KG1 (cell line): ENCODE data around the gene SYNGR1.

Source experiments
- DNase-seq: peaks from one replicate; lab custom pipeline; 2025; lab: John Stamatoyannopoulos, UW

Gene SYNGR1

DNA sequence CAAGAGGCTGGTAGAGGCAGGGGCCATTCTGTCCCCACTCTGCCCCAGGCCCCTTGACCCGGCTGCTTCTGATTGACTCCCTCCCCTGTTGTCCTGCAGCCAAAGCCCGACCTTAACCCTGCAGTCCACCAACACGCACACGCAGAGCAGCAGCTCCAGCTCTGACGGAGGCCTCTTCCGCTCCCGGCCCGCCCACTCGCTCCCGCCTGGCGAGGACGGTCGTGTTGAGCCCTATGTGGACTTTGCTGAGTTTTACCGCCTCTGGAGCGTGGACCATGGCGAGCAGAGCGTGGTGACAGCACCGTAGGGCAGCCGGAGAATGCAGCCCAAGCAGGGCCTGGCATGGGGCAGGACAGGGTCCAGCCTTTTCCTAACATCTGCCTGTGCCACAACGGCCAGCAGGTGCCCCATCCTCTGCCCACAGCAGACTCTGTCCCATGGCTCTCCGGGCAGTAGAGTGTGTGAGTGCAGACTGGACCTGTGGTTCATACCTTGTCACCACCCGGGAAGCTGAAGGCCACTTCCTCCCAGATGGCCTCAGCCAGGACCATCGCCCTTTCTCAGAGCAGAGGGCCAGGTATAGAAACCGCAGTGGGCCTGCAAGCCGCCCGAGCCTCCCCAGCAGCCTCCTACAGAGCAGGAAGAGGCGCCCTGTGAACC, 80.3 kb downstream of the SYNGR1 start:
- DNase-seq = no peak

GRCh38 chr22:39430576-39431150, 80.9 kb downstream of the SYNGR1 start:
- DNase-seq = no peak

GRCh38 chr22:39431216-39431801, 81.5 kb downstream of the SYNGR1 start:
- DNase-seq = no peak

DNA sequence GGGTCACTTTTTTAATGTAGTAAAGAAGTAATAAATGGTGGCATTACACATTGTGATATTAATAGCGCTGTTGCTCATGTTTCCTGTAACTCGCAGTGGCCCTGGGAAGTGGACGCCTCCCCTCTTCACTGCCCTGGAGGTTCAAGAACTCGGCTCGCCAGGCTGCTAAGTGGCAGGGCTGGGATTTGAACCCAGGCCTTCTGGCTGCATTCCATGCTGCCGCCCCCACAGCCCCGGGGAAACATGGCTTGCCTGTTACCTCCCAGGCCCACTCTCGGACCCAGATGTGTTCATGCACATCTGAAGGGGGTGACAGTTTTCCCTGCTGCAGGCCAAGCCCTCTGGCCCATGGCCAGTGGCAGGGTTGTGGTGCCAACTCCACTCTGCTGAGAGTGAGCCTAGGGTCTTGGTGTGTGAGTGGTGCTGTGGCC, 82.0 kb downstream of the SYNGR1 start:
- DNase-seq = no peak

- no peak for DNase-seq
These were observed 82.6 kb downstream of the SYNGR1 start for GRCh38 chr22:39432361-39432811.

- DNase-seq = no peak
These were observed 83.9 kb downstream of the SYNGR1 start for GRCh38 chr22:39433476-39434242.

- DNase-seq = no peak
These were observed 84.5 kb downstream of the SYNGR1 start for GRCh38 chr22:39434243-39434653.

DNA sequence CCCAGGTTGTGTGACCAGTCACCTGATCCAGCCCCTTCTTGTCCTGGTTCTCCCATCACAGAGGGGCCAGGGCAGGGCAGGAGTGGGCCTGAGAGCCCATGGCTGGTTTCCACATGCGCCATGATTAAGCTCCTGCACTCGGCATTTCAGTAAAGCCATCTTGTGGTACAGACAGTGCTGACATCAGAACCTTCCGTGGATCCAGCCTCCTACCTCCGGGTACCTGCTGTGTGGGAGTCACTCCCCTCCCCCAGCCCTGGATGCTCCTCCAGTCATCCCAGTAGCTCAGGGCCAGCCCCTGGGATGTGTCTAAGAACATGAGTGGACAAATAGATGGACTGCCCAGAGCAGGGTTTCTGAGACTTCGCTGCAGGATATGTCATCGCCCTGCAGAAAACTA, 84.9 kb downstream of the SYNGR1 start:
- no peak for DNase-seq
